GM15510 (cell line): Measurements from ENCODE around the gene RPS6KA2.

ENCODE experiments used
- POLR2A ChIP-seq: IDR thresholded peaks from 3 replicates; pipeline ENCODE4 v1.6.1; 2011; ENCODE audit warnings: borderline replicate concordance; ENCODE audit not compliant: insufficient read length; ENCODE audit errors: extremely low read depth

Gene RPS6KA2

DNA sequence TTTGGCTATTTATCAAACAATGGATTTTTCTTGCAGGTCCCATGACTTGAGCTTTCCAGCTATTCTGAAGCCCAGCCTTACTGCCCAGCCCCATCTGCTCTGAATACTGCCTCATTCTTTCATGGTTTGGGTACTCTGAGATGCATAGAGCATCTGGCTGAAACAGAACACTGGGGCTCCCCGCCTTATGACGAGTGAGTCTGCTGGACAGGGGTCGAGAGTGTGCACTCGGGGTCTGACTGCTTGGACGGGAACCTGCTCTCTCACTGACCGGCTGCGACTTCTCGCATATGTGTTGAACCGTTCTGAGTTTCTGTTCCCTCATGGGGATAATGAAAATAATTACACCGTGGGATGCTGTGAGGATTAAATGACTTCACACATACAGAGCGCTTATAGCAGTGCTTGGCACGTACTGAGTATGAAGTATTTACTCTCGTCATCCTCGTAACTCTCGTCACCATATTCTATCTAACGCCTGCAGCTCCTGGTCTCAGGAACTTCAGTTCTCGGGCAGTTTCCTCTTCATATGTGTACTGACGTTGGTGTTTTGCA is 184.8 kb downstream of the RPS6KA2 start:
- TF ChIP-seq POLR2A = no peak

DNA sequence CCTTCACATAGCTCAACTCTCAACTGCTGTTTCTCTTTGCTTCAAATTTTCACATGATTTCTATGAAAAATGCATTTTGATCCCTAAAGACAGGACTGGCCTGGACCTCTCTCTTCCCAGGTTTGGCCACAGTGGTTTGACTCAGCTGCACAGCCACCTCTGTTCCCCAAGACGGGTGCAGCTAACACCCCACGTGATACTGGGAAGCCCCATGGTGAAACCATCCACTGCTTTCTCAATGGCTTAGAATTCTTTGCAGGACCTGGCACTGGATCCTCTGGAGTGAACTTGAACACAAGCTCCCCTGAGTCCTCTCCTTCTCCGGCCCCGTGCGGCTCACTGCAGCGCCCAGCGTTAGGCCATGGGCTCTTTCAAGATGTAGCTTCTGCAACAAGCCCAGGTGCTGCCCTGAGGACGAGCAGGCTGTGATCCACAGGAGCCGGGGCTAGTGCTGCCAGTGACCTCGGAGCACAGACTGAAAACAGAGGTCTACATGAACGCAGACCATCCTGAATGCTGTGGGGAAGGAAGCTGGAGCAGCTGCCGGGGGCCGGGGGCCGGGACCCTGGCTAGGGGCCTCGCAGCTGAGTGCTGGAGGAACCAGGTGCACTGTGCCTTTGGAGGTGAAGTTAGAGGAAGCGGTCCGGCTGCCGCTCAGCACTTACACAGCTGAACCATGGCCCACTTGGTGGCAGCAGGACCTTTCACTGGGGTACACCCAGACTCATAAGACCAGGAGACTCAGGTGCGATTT is 185.5 kb downstream of the RPS6KA2 start:
- no peak for TF ChIP-seq POLR2A

DNA sequence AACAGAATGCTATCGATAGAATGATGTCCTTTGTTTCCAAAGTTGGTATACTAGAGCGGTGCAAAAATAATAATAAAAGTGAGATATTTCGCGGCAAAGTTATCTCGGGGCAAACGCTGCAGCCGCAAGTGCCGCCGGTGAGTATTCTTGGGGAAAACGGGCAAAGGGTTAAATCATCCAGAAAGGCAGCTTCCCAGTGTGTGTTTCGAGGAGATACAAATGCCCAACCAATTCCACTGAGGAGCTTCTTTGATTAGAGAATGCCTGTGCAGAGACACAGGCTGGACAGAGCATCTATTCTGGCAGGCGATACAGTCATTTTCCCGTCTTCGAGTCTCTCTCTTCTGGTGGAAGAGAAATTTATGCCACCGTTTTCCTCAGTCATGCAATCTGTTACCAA is 186.3 kb downstream of the RPS6KA2 start:
- no peak for TF ChIP-seq POLR2A

DNA sequence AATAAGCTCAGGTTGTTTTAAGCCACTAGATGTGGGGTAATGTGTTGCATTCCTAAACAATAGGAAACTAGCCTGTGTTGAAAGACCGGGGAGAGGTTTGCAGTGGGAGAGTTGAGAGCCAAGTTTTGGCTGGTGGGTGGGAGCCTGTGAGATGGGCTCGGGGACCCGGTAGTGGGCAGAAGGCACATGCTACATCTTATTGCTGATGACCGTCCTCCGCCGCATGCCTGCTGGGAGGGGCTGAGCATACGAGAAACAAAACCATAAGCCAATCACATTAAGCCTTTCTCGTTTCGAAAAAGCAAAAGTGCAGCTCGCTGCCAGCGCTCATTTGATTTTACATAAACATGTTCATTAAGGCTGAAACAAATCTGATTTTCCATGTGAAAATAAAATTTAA is 186.9 kb downstream of the RPS6KA2 start:
- no peak for TF ChIP-seq POLR2A

DNA sequence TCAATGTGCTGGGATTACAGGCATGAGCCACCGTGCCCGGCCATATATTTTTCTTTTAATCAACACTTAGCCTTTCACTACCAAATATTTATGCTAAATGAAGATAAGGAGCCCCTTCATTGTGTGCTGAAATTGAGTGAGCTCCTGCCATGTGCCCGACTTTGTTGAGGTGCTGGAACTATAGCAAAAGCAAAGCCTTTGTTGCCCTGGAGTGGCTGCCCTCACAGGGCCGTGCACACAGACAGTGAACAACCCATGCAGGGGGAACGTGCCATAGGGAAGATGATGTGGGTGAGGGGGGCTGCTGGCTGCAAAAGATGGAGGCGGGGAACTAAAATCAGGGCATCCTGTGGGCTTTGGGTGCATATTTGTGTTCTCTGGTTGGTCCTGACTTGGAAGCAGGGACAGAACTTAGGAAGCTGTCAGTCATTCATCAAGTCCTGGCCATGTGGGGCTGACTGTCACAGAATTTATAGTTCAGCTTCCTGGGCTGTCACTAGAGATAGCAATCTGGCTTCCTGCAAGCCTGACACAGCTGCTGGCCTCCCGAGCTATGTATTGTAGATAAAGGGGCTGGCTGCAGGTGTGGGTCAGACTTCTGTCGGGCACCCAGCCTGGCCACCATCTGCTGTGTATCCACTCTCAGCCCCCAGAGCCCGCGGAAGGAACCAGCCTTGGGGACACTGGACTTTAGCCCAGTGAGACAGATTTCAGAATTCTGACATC is 187.5 kb downstream of the RPS6KA2 start:
- no peak for TF ChIP-seq POLR2A

DNA sequence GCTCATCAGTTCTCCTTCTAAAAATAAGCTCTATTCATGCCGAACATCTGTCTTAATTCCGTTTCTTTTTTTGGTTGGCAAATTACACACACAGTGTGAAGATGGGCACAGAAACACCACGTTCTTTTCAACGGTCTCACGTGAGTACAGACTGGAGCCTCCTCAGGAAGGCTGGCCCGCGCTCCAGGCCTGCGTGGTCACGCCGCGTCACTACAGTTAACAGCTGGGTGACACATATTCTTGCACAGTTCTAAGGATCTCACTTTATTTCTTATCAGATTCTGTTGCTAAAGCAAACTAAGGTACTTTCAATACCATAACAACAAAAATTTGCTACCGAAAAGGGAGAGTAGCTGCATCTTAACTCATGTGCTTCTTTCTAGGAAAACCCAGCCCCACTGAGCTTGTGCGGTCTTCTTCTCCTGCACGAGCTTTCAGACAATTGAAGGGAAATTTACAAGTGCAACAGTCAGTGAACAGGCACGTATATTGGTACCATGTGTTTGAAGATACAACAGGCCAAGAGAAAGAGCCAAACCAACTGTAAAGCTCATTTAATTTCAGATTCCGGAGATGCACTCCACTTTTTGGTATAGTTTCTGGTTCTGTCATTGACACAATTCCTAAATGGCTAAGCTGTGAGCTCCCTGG is 188.7 kb downstream of the RPS6KA2 start:
- no peak for TF ChIP-seq POLR2A

DNA sequence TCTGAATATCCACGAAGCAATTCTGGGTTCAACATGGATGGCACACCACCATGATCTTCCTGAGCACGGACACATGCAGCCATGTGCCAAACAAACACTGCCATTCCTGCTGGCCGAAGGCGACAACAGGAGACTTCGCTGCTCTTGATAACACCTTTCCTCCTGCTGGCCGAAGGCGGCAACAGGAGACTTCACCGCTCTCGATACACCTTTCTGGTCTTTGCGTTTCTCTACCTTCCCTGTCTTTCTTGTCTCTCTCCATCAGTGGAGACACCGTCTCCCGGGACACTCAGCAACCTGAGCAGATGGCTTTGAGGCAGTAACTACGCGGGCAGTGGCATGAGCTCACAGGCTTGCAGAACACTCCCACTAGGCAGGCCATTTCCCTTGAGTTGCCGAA is 189.4 kb downstream of the RPS6KA2 start:
- no peak for TF ChIP-seq POLR2A

DNA sequence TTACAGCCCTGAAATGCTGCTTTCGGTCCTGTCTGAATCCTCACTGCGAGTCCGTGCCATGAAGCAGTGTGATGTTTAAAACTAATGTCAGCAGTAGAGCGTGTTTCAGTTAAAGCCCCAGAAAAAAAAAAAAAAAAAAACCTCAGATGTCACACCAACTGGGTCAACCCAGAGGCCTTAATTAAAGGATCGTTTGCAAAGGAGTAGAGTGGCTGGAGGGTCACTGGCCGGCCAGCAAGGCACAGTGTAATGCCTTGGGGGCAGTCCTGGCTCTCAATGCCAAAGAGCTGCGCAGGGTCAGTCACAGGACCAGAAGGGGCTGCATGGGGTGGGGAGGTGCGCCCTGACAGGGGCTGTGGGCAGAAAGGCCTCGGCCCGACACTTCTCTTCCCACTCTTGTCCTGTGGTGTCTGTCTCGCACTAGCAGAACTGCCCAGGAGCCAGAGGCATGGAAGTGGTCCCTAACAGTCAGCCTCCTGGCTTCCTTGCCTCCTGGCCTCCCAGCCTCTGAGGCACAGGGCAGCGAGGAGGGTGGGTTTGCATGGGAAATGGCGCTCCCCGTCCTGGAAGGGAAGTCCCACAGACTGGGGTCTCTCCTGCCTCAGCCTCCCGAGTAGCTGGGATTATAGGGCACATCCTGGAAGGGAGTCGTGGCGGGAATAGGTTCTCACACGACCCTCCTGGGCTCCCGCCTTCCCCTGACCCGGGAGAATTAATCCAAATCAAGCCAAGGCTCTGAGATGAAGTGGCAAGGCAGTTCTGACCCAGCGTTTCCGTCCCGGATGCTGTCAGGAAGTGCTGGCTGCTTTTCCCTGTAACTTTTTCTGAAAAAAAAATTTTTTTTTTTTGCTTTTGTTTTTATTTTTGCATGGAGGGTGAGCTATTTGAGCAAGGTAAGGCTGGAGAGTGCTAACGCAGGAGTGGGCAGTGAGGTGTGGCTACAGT is 190.6 kb downstream of the RPS6KA2 start:
- TF ChIP-seq POLR2A = no peak

DNA sequence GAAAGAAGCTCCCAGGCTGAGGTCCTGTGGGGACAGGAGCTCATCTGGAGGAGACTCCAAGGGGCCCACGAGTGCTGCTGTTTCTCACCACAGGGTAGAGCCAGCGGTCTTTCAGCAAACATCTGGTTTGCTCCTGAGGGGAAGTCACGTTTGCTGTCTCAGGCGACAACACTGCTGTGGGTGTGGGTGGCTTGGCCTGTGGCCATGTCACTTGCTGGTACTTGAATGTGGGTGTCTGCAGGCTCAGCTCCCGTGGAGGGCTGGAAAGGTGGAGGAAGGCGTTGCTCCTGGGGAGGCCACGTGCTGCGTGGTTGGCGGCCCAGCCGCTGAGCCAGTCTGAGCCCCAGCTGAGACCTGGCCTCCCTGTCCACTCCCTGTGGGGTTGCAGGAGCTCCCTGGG is 191.5 kb downstream of the RPS6KA2 start:
- no peak for TF ChIP-seq POLR2A

DNA sequence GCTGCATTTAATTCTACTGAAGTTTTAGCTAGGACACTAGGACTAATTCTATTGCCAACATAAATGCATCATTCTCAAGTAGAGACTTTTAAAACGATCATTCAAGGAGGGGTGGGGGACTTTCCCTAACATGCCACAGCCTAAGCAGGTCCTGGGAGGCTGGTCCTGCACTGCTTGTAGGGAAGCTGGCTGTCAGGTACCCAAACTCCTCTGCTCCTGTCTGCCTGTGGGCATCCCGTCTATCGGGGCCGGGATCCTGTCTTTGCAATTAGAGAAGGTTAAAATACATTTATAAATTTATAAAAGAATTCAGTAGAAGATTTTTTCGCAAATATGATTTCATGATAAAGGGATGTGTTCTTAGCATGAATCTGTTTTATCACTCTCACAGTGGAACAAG is 192.7 kb downstream of the RPS6KA2 start:
- no peak for TF ChIP-seq POLR2A

DNA sequence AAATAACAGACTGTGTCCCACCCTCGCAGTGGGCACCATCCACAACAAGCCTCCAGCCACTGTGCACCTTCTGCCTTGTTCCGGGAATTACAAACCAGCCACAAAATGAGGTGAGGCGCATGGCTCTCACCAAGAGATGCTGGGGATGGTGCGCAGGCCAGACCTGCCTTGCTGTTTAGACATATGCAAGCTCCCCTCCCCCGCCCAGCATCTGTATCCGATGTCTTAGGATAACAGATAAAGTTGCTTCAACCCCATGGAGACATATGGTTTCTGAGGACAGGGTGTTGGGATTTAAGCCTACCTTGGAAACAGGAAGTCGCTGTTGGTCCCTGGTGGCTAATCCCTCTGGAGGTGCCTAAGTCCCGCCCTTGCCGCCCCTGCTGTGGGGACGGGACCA is 194.0 kb downstream of the RPS6KA2 start:
- TF ChIP-seq POLR2A = no peak

DNA sequence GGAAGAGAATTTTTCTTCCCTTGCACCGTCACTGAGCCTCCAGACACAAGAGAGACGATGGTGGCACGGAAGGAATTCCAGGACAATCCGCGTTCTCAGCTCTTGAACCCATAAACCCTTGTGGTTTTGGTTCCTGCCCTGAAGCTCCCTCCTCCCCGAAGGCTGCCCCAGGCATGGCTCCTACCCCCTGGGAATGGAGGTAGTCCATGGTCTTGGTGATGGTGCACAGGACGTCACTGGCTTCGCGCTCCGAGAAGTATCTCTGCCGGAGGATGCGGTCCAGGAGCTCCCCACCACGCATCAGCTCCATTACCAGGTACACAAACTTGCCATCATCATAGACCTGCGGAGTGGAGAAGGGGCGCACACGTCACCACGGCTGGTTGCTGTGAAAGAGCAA is 196.8 kb downstream of the RPS6KA2 start:
- no peak for TF ChIP-seq POLR2A

DNA sequence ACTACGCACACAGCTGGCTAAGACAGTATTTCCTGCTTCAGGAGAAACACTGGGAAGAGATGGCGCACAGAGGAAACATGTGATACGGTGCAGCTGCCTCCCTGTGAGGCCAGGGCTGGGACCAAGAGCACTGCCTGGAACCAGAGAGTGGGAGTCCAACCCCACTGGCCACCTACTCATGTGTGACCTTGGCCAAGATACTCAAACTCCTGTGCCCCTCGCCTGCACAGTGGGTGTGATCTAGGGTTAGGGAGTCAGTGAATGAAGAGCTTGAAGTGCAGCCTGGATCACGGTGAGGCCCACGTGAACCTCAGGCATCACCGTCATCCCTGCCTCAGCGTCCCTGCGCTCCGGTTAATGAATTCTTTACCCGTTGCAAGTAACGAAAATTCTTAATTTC is 202.6 kb downstream of the RPS6KA2 start:
- TF ChIP-seq POLR2A = no peak

DNA sequence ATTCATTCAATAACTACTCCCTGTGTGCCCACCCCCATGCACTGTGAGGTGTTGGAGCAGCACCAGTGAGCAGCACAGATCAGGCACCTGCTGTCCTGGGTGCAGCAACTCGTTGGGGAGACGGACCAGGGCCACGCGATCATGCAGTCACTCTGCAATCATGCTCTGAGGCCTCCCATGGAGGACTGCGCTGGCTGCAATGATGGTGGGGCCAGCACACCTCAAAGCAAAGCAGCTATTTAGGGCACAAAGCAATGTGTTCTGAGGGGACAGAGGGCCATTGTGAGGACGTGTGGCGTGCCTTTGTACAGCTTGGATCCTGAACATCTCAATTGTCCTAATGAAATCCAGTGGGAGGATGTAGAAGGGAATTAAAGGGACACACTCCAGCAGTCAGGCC is 203.3 kb downstream of the RPS6KA2 start:
- no peak for TF ChIP-seq POLR2A
